Stimulated activated CD4-positive, alpha-beta T cell treated with anti-CD3 and anti-CD28 coated beads, Interleukin-12 subunit alpha, Interleukin-12 subunit beta, amount 100 ng/mL, for 24 hours (primary cell): ENCODE results near the gene PTGER2.

Experiments used
- DNase-seq, 2 experiments: peaks; one replicate each; pipeline ENCODE4 v3.0.0-alpha.2; 2020; ENCODE audit warnings: low read depth in 2 of 2

Gene PTGER2

DNA sequence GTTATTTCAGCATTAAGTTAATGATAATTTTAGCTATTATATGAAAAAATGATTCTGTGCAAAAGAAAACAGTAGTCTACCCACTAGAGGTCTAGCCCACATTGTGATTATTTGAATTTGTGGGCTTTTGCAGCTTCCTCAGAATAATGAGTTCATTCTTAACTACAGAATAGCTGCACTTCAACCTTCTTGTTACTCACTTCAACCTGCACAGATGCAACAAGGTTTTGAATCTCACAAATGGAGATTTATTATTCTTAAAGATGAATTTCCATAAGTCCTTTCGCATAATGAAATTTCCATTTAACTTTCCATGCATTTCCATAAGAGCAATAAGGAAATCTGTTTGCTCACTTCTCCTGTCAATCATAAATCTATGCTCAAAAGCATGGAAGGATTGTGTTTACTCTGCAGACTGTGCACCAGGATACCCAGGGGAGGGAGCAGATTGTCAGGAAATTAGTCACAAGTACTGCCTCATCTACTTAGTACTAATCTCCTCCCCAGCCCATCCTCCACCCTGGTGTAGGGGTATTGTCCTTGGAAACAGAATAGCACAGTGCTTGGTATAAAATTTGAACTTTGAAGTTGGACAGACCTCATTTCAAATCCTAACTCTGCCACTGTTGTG, 24.1 kb downstream of the PTGER2 start:
- DNase-seq: no peak

DNA sequence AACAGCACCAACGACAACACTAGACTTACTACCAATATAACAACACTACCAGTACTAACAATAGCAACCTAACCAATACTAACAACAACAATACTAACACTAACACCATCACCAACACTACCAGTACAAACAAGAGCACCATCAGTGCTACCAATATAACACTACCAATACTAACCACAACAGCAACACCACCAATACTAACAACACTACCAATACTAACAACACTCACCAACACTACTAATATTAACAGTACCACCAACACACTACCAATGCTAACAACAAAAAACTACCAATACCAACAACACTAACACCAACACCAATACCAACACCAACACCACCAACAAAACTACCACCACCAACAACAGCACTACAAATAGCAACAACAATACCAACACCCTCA, 25.1 kb downstream of the PTGER2 start:
- DNase-seq: no peak

DNA sequence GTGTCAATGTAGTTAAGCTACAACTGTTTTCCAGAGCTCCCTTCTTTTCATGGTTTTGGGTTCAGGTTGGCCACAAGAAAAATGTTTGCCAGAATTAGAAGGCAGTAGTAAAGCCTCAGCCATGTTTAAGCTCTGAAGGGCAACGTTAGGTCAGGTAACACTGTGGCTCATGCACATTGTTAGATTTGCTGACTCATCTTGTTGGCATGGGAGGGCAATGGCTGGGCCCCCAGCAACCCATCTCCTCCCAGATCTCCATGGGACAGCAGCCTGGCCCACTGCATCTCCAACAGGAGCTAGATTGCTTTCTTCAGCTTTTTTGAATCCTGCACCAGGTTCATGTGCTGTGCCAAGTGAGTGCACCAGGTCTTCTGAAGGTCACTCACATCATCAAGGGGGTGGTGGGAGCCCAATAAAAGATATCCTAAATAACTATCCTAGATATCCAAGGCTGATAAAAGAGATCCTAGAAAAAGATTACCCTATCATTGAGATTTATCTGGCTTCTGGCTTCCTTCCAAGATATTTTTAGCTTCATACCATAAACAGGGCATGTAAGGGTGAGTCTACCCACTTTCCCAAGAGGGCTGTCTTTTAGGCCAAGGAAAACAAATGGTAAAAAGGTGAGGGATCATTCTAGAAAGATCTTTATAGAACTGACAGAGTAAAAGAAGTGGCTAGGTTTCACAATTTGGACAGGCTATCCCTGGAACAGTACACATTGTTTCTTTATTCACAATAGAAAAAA, 28.9 kb downstream of the PTGER2 start:
- no peak for DNase-seq

DNA sequence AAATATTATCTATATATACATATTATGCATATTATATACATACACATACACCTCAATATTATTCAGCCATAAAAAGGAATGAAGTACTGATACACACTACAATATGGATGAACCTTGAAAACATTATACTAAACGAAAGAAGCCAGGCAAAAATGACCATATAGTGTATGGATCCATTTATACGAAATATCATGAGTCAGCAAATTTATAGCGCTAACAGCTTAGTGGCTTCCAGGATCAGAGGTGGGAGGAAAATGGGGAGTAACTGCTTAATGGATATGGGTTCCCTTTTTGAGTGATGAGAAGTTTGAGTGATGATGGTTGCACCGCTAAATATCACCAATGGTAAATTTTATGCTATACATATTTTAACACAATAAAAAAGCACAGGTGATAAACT, 32.7 kb downstream of the PTGER2 start:
- DNase-seq: no peak

GRCh38 chr14:52348279-52348678, 34.2 kb downstream of the PTGER2 start:
- no peak for DNase-seq

DNA sequence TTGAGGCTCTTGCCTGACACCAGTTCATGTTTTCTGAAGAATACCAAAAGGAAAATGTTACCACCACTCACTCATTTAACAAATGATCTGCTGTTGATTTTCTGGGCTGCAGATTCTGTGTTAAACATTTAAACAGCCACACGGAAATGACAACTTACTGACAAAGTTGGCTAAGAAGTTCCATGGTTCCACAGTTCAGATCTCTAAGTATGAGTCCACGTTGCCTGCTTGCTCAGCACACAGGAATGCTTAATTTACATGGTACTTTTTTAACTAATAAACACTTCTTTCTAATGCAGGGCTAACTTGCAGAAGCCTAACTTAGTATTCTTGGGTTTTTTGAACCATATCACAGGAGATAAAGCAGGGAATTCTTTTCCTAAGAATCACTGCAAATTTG, 34.7 kb downstream of the PTGER2 start:
- no peak for DNase-seq

DNA sequence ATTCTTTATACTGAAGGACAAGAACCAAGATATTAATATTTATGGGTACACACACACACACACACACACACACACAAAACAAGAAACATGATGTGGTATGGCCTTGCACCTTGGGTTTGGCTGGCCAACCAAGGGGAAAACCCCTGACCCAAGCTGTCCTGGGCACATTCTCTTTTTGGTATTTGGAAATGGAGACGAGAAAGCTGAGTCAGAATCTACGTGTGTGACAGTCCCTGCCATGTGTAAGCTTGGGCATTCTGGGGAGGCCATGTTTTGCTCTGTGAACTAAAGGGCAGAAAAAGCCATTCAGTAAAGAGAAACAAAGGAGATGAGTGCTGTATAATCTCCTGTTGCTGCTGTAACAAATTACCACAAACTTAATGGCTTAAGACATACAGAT, 35.6 kb downstream of the PTGER2 start:
- DNase-seq: no peak

GRCh38 chr14:52350445-52350844, 36.3 kb downstream of the PTGER2 start:
- no peak for DNase-seq

DNA sequence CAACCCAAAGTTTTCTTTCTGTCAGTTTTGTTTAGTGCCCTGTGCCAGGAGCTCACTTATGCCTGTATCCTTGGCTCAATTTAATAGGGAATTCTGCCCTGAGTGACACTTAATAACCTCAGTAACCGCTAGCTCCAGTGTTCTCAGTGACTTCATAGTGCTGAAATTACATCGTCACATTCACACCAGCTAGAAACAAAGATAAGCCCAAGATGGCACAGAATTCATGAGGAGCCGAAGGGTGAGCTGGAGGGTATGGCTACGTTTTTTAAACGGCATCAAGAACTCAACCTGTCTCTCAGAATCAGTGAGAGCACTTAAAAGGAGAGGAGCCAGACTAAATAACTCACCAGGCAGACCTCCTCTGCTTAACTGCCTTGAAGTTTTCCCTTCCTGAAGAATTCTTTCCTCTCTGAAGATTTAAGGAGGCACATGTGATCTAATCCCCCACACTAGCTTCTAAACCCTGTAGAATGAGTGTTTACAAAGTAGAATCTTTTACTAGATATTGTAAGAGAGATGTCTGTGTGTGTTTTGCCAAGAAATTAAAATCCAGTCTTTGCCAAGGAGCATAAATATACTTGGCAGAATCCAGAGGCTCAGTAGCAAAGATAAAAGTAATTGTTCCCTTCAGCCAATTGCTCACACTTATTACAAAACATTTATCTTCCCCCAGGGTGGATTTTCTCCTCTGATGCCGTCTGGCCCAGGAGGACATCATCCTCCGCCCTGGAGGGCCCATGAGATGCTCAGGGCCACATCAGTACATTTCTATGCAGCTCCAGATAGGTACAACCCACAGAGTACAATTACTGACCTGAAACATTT, 37.3 kb downstream of the PTGER2 start:
- no peak for DNase-seq

- no peak for DNase-seq
Measured at GRCh38 chr14:52352061-52352491, 38.0 kb downstream of the PTGER2 start.

DNA sequence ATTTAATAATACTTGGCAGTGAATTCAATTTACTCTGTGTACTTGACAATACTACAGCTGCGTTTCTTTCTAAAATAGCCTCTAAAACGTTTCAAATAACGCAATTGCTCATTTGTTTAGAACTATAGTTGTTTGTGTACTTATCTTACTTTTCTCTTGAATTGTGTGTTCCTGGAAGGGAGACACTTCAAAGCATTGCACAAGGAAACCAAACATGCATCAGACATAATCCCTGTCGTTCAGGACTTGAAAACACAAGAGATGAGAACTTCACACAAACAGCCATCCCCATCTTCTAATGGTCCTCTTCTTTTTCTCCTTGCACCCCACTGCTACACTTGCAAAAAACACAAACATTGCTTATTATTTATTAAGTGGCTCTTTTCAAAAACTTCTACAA, 38.5 kb downstream of the PTGER2 start:
- no peak for DNase-seq

- no peak for DNase-seq
Measured at GRCh38 chr14:52354242-52354641, 40.1 kb downstream of the PTGER2 start.

DNA sequence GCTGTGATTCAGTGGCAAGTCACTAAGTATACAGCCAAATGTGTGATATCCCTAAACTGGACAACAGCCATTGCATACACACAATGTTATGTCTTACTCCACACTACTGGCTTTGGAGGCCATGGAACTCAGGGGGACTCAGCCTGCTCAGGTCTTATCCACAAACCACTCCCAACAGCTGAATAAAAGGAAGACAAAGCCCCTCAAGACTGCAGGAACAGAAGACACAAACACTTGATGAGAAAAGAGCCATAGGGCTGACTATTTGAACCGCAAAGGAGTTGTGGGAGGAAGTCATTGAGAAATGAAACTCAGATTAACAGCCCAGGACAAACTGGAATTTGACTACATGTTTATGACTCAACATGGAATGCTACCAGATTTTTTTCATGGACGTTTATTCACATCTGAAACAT, 40.9 kb downstream of the PTGER2 start:
- no peak for DNase-seq

DNA sequence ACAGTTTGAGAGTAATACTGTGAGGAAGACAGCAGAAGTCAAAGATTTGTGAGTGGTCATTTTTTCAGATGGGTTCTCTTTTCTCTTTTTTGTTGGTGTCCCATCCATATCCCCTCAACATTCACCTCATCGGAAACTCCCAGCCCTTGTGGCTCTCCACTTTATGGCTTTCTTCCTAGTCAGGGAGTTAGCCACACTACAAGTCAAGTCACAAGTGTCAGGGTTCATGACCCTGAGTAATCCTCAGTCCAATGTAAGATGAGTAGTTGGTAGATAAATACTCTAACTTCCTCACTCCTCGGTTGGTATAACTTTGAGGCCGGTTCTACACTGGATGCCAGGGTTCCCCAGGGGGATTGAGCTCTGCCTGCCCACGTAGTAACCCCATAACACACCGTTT, 41.4 kb downstream of the PTGER2 start:
- no peak for DNase-seq

DNA sequence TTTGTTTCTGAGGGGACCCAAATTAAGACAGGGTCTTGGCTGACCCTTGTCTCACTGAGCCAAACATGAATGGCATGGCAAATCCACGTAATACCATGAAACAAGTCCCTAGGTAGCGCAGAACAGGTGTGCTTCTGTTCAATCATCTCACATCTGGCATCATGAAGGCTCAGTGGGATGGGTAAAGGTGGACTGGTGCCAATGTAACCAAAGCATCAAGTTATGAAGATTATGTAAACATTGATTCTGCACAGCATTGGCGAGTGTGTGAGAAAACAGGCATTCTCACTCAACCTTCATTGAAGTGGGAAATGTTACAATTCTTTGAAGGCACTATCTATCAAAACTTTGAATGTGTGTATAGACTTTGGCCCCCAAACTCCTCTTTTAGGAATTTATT, 41.9 kb downstream of the PTGER2 start:
- DNase-seq: no peak

GRCh38 chr14:52360831-52361230, 46.7 kb downstream of the PTGER2 start:
- no peak for DNase-seq

GRCh38 chr14:52363041-52363704, 49.1 kb downstream of the PTGER2 start:
- DNase-seq: no peak

DNA sequence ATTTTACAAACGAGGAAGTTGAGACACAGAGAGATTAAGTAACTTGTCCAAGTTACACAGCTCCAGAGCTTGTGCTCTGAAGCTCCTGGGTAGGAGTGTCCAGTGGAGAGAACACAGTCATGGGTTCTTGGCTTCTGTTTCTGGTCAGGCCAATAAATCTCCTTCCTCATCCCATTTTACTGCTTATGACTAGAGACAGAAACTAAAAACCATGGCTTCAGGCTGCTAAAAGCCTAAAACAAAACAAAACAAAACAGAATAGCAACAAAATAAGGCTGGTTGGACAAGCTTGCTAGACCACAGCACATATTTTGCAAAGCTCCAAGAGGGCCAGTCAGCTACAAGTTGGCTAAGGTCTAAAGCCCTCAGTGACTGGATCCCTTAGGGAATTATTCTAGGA, 49.8 kb downstream of the PTGER2 start:
- no peak for DNase-seq

DNA sequence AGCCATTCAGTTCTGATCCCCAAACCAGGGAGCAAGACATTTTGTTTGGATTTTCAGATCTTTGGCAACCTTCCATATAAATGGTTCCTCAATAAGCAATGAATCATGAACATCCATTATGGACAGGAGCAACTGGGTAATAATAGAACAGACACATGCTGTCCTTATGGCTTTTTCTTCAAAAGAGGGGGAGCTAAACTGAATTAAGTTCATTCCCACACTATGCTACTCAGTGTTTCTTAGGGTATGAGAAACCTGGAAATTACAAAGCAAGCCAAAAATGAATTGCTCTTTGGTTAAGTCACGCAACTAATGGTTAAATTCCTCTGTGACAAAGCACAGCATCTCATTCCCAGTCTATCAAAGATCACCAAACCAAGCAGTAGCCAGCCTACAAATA, 51.0 kb downstream of the PTGER2 start:
- DNase-seq: no peak

- no peak for DNase-seq
Measured at GRCh38 chr14:52366796-52367315, 52.7 kb downstream of the PTGER2 start.

- no peak for DNase-seq
Measured at GRCh38 chr14:52369305-52369801, 55.2 kb downstream of the PTGER2 start.
